Measurements from ENCODE around the gene VWA1.
"Not testable (repeated sequence)": the region's sequence is repeated elsewhere in the genome, so short reads cannot be mapped to it uniquely, and the experiment has no call there.

Gene VWA1

GRCh38 chr1:1406101-1406820 is 29.2 kb upstream of the VWA1 start:
- no peak for DNase-seq

GRCh38 chr1:1406821-1407635 is 28.5 kb upstream of the VWA1 start, which contains the start of gene MRPL20:
Gene MRPL20 (minus strand): TSS chr1:1407293. CDS start chr1:1407217, 76 bp downstream.
- peak; percentile 81 to 89 for DNase-seq

GRCh38 chr1:1407636-1408318 is 27.7 kb upstream of the VWA1 start:
- DNase-seq = no peak

- DNase-seq = not testable (repeated sequence)
These were observed 25.3 kb upstream of the VWA1 start for GRCh38 chr1:1410238-1410637.

- DNase-seq = no peak
These were observed 23.9 kb upstream of the VWA1 start for GRCh38 chr1:1411626-1412025.

GRCh38 chr1:1412311-1412902 is 23.1 kb upstream of the VWA1 start:
- DNase-seq = not testable (repeated sequence)

- DNase-seq = no peak
These were observed 19.7 kb upstream of the VWA1 start for GRCh38 chr1:1415751-1416150.

GRCh38 chr1:1417396-1417795 is 18.1 kb upstream of the VWA1 start:
- DNase-seq = not testable (repeated sequence)

GRCh38 chr1:1417825-1418463 is 17.5 kb upstream of the VWA1 start:
- DNase-seq = not testable (repeated sequence)

- no peak for DNase-seq
These were observed 16.8 kb upstream of the VWA1 start for GRCh38 chr1:1418464-1419362.

GRCh38 chr1:1419363-1419812 is 16.1 kb upstream of the VWA1 start:
- no peak for DNase-seq

- DNase-seq = peak in 1 of 2 donors; percentile 29
These were observed 15.5 kb upstream of the VWA1 start for GRCh38 chr1:1419813-1420653.

- DNase-seq = no peak
These were observed 14.8 kb upstream of the VWA1 start for GRCh38 chr1:1420654-1421141.

- peak; percentile 36 to 39 for DNase-seq
These were observed 14.2 kb upstream of the VWA1 start, which contains the start of gene ANKRD65 for GRCh38 chr1:1421147-1421906. Gene ANKRD65 (minus strand): TSS chr1:1421276. CDS start chr1:1421005, 271 bp downstream.

- no peak for DNase-seq
These were observed 13.5 kb upstream of the VWA1 start for GRCh38 chr1:1421907-1422464.

GRCh38 chr1:1422465-1423244 is 12.8 kb upstream of the VWA1 start:
- no peak for DNase-seq

GRCh38 chr1:1423245-1423597 is 12.3 kb upstream of the VWA1 start:
- DNase-seq = no peak

- no peak for DNase-seq
These were observed 10.8 kb upstream of the VWA1 start for GRCh38 chr1:1424707-1425106.
